Astrocyte (in vitro differentiated cells and primary cell): ENCODE results near the gene RHBDL3. TPM values are rescaled to one million over a fixed set of nuclear protein-coding genes. Genes with fewer than 3 reads are reported as not detected.
"Not testable (repeated sequence)": the region's sequence is repeated elsewhere in the genome, so short reads cannot be mapped to it uniquely, and the experiment has no call there.

Experiments used
- DNase-seq: peaks from one replicate; pipeline ENCODE4 v3.0.0-alpha.2; 2010; ENCODE audit warnings: low read depth
- FAIRE-seq: peaks from 2 replicates; lab custom pipeline; 2011; peaks lifted over from hg19 to GRCh38; lab: Jason Lieb, UNC
- H2AFZ ChIP-seq: 2 replicates; pipeline ENCODE4 v1.6.0; 2012; ENCODE audit warnings: low read depth, low read length, inconsistent platforms
- H3K27ac ChIP-seq: 2 replicates; pipeline ENCODE4 v1.5.1; 2011; ENCODE audit warnings: low read depth, low read length, inconsistent platforms
- H3K27me3 ChIP-seq: 2 replicates; pipeline ENCODE4 v1.6.0; 2011; ENCODE audit warnings: low read length, inconsistent platforms; ENCODE audit not compliant: insufficient read depth
- H3K36me3 ChIP-seq: 2 replicates; pipeline ENCODE4 v1.5.1; 2011; ENCODE audit warnings: low read length, inconsistent platforms; ENCODE audit not compliant: insufficient read depth
- H3K4me1 ChIP-seq: 2 replicates; pipeline ENCODE4 v1.5.1; 2011; ENCODE audit warnings: low read length, inconsistent platforms; ENCODE audit not compliant: insufficient read depth
- H3K4me2 ChIP-seq: 2 replicates; pipeline ENCODE4 v1.6.0; 2012; ENCODE audit warnings: low read length, inconsistent platforms
- H3K4me3 ChIP-seq: 2 replicates; pipeline ENCODE4 v1.5.1; 2011; ENCODE audit warnings: low read depth, mild to moderate bottlenecking, low read length, inconsistent platforms; ENCODE audit not compliant: insufficient read depth
- H3K79me2 ChIP-seq: 2 replicates; pipeline ENCODE4 v1.6.0; 2012; ENCODE audit warnings: mild to moderate bottlenecking, low read length, inconsistent platforms; ENCODE audit not compliant: insufficient read depth
- H3K9ac ChIP-seq: 2 replicates; pipeline ENCODE4 v1.6.0; 2012; ENCODE audit warnings: mild to moderate bottlenecking, low read length, inconsistent platforms
- H3K9me3 ChIP-seq: 2 replicates; pipeline ENCODE4 v1.5.1; 2012; ENCODE audit warnings: low read depth, mild to moderate bottlenecking, low read length, inconsistent platforms; ENCODE audit not compliant: insufficient read depth
- H4K20me1 ChIP-seq: 2 replicates; pipeline ENCODE4 v1.6.0; 2012; ENCODE audit warnings: low read length, inconsistent platforms; ENCODE audit not compliant: insufficient read depth
- H3K27ac Mint-ChIP-seq: one replicate; pipeline ENCODE4 v1.8.0; 2021; ENCODE audit warnings: mild to moderate bottlenecking, mixed read lengths; ENCODE audit not compliant: unreplicated experiment
- H3K27me3 Mint-ChIP-seq: one replicate; pipeline ENCODE4 v1.8.0; 2021; ENCODE audit warnings: low read depth, mixed read lengths; ENCODE audit not compliant: unreplicated experiment
- H3K36me3 Mint-ChIP-seq: one replicate; pipeline ENCODE4 v1.8.0; 2021; ENCODE audit warnings: low read depth, mixed read lengths; ENCODE audit not compliant: unreplicated experiment
- H3K4me1 Mint-ChIP-seq: one replicate; pipeline ENCODE4 v1.8.0; 2021; ENCODE audit warnings: low read depth, mixed read lengths; ENCODE audit not compliant: unreplicated experiment
- H3K4me3 Mint-ChIP-seq: one replicate; pipeline ENCODE4 v1.8.0; 2021; ENCODE audit warnings: mild to moderate bottlenecking, moderate library complexity, mixed read lengths; ENCODE audit not compliant: unreplicated experiment
- H3K9me3 Mint-ChIP-seq: one replicate; pipeline ENCODE4 v1.8.0; 2021; ENCODE audit warnings: mild to moderate bottlenecking, mixed read lengths; ENCODE audit not compliant: unreplicated experiment
- CTCF ChIP-seq: IDR thresholded peaks from 2 replicates; pipeline ENCODE4 v1.5.1; 2011; ENCODE audit warnings: low read depth, mild to moderate bottlenecking, inconsistent platforms, low read length, moderate library complexity; ENCODE audit not compliant: insufficient read depth
- EZH2 ChIP-seq: IDR thresholded peaks from 2 replicates; pipeline ENCODE4 v1.6.1; 2012; ENCODE audit warnings: mild to moderate bottlenecking, low read length, inconsistent platforms; ENCODE audit not compliant: insufficient read depth
- total RNA-seq: library from RNA; stranded (reverse); gene quantifications from 2 replicates; pipeline ENCODE4 v1.2.1, GENCODE V29; 2021

The RHBDL3 gene
- total RNA-seq, 1 donor from 2014 or later, result 1.4 TPM

- peak within 1 kb of the TSS; percentile 100 for H3K27ac Mint-ChIP-seq
- Histone ChIP-seq H3K9me3 (no peaks in the 10 kb centered on the region), H3K4me1 (peaks cover 8% of the 10 kb centered on the region), H3K27me3 (no peaks in the 10 kb centered on the region), H3K36me3 (peaks cover 14% of the 10 kb centered on the region), H2AFZ (peak within 1 kb of the TSS; percentile 81), H3K4me3 (peak within 1 kb of the TSS; percentile 89), H3K27ac (peak within 1 kb of the TSS; percentile 97), H3K4me2 (peak within 1 kb of the TSS; percentile 91), H4K20me1 (peaks cover 47% of the 10 kb centered on the region), H3K9ac (peak within 1 kb of the TSS; percentile 97), H3K79me2 (peaks cover 58% of the 10 kb centered on the region)
- H3K36me3 Mint-ChIP-seq, result peaks cover 8% of the 10 kb centered on the region
- H3K9me3 Mint-ChIP-seq, result no peaks in the 10 kb centered on the region
- no peaks in the 10 kb centered on the region for H3K27me3 Mint-ChIP-seq
- no peak for TF ChIP-seq CTCF
- TF ChIP-seq EZH2, result no peak
- peak; percentile 90 for DNase-seq
- FAIRE-seq, result no peak
- H3K4me1 Mint-ChIP-seq, result peaks cover 2% of the 10 kb centered on the region
- peak within 1 kb of the TSS; percentile 100 for H3K4me3 Mint-ChIP-seq
Measured at GRCh38 chr17:32349854-32350665, 84.4 kb downstream of the RHBDL3 start, which contains the start of gene ZNF207. TSS of gene ZNF207 (plus strand) at chr17:32350157. CDS start at chr17:32350286, 129 bp downstream.

DNA sequence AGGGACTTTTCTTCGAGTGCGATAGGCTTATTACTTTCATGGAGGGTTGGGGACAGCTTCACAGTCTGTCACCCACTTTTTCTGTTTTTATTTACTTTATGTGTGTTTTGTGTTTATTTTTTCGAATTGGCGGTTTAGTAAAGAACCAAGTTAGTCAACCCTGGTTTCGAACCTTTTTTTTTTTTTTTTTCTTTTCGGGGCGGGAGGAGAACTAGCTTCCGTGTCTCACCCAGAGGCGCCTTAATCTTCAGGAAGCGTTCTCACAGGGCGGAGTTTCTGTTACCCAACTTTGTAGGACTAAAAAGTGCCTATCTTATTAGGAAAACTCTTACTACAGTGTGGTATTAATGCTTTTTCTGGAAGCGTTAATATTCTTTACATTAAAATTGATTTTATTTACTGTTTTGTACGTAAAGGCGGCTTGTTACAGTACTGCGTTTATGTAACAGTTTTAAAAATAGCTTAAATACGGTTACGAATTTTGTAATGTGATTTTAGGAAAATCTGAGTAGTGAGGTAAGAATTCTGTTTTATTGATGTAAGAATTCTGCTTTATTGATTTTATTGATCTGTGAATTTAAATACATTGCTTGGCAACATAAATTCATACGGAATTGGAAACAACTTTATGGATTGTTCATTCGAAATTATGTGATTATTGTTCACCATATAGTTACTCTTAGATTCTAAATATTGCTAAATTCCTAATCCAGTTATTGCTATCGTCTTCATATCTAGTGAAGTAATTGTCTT lies 85.2 kb downstream of the RHBDL3 start:
- Mint-ChIP-seq H3K4me3 (peak overlapping the region; percentile 100), H3K9me3 (no peaks in the 10 kb centered on the region), H3K36me3 (peaks cover 11% of the 10 kb centered on the region), H3K4me1 (peaks cover 10% of the 10 kb centered on the region), H3K27me3 (no peaks in the 10 kb centered on the region), H3K27ac (peak overlapping the region; percentile 100)
- no peak for FAIRE-seq
- Histone ChIP-seq H2AFZ (no peak overlapping the region), H3K79me2 (peaks cover 66% of the 10 kb centered on the region), H3K9ac (peak overlapping the region; percentile 97), H3K4me2 (peak overlapping the region; percentile 91), H3K36me3 (peaks cover 22% of the 10 kb centered on the region), H4K20me1 (peaks cover 55% of the 10 kb centered on the region), H3K4me1 (peaks cover 15% of the 10 kb centered on the region), H3K9me3 (no peaks in the 10 kb centered on the region), H3K27ac (peak overlapping the region; percentile 97), H3K4me3 (peak overlapping the region; percentile 89), H3K27me3 (no peaks in the 10 kb centered on the region)
- no peak for TF ChIP-seq EZH2
- no peak for TF ChIP-seq CTCF
- peak; percentile 50 for DNase-seq

DNA sequence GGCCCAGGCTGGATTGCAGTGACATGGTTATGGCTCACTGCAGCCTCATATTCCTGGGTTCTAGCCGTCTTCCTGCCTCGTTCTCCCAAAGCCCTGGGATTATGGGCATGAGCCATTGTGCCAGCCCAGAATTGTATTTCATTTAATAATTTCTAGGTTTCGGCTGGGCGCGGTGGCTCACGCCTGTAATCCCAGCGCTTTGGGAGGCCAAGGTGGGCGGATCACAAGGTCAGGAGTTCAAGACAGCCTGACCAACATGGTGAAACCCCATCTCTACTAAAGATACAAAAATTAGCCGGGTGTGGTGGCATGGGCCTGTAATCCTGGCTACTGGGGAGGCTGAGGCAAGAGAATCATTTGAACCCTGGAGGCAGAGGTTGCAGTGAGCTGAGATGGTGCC lies 87.1 kb downstream of the RHBDL3 start:
- H3K4me1 ChIP-seq, result peaks cover 17% of the 10 kb centered on the region
- not testable (repeated sequence) for H3K9me3 Mint-ChIP-seq, FAIRE-seq, H3K27ac ChIP-seq, H3K27me3 Mint-ChIP-seq, H3K27me3 ChIP-seq, H2AFZ ChIP-seq, H3K27ac Mint-ChIP-seq, H3K9me3 ChIP-seq, DNase-seq
- peaks cover 13% of the 10 kb centered on the region for H3K4me1 Mint-ChIP-seq
- peak overlapping the region; percentile 97 for H3K9ac ChIP-seq
- peak overlapping the region; percentile 91 for H3K4me2 ChIP-seq
- peaks cover 33% of the 10 kb centered on the region for H3K36me3 ChIP-seq
- peaks cover 70% of the 10 kb centered on the region for H4K20me1 ChIP-seq
- peaks cover 84% of the 10 kb centered on the region for H3K79me2 ChIP-seq
- H3K4me3 Mint-ChIP-seq, result peak overlapping the region; percentile 100
- peaks cover 11% of the 10 kb centered on the region for H3K36me3 Mint-ChIP-seq
- H3K4me3 ChIP-seq, result peak overlapping the region; percentile 89
